Measurements from ENCODE around the gene ZNF557.

DNA sequence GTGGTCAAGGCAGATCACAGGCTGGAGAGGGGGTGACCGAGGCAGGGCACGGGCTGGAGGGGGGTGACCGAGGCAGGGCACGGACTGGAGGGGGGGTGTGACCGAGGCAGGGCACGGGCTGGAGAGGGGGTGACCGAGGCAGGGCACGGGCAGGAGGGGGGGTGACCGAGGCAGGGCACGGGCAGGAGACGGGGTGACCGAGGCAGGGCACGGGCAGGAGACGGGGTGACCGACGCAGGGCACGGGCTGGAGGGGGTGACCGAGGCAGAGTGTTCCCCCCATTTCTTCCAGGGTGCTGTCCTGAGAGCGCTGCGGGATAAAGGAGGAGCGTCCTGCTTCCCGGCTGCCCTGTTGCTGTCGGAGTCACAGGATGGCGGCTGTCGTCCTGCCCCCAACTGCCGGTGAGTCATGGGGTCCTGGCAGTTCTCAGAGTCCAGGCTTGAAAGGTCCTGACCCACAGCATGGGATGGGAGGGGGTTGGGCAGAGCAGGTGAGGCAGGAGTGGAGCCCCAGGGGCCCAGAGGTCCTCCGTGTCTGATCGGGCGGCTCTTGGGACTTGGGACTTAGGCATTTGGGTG is 5.3 kb downstream of the ZNF557 start:
- TF ChIP-seq, protein P1, sequence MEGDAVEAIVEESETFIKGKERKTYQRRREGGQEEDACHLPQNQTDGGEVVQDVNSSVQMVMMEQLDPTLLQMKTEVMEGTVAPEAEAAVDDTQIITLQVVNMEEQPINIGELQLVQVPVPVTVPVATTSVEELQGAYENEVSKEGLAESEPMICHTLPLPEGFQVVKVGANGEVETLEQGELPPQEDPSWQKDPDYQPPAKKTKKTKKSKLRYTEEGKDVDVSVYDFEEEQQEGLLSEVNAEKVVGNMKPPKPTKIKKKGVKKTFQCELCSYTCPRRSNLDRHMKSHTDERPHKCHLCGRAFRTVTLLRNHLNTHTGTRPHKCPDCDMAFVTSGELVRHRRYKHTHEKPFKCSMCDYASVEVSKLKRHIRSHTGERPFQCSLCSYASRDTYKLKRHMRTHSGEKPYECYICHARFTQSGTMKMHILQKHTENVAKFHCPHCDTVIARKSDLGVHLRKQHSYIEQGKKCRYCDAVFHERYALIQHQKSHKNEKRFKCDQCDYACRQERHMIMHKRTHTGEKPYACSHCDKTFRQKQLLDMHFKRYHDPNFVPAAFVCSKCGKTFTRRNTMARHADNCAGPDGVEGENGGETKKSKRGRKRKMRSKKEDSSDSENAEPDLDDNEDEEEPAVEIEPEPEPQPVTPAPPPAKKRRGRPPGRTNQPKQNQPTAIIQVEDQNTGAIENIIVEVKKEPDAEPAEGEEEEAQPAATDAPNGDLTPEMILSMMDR (conservative IDR thresholded peaks at IDR 0.05; ENCODE audit: low read length): no peak
- no peak for TF ChIP-seq EZH2phosphoT487 (IDR thresholded peaks at IDR 0.05; ENCODE audit: borderline replicate concordance)

Data from Loucy (cell line).